GM10266 (cell line): ENCODE results near the gene C1QTNF5.
A peak's percentile ranks its signal among the peaks of the same experiment; 100 is the strongest.

ENCODE experiments used
- DNase-seq: peaks from one replicate; pipeline ENCODE4 v3.0.0; 2012; ENCODE audit errors: extremely low spot score
- CTCF ChIP-seq: IDR thresholded peaks from 2 replicates; pipeline ENCODE4 v1.5.1; 2012; ENCODE audit warnings: mild to moderate bottlenecking, low read depth; ENCODE audit not compliant: control insufficient read depth, insufficient read depth; ENCODE audit errors: missing control alignments

C1QTNF5 gene

DNA sequence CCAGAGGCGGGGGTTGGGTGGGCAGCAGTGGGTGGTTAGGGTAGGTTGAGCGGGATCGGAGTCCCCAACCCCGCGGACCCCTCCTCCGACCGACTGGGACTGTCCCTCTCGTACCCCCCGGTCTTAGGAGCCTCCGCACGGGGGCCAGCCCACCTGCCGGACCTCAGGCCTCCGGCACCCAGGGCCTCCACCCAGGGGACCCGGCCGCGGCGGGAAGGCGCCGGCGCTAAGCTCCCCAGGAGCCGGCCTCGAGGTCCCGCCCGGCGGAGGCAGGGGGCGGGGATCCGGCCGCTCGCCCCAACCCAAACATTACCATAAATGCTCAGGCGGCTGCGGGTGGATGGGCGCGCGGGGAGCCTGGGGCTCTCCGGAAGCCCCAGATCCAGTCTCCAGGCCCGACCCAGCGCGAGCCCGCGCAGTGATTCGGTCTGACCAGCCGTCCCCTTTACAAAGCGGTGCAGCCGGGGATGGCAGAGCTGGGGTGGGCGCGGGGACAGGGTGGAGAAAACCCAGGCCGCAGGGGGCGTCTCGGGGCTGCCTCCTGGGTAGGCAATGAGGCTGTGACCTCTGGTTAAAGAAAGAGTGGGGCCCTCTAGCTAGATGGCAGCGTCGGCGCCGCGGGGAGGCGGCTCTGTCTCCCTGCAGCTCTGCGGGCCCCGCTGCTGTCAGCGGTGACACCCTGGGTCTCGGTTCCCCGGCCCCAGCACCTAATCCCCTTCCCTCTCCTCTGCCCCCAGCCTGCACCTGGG, 19.7 kb downstream of the C1QTNF5 start:
- peak; percentile 89 for DNase-seq

DNA sequence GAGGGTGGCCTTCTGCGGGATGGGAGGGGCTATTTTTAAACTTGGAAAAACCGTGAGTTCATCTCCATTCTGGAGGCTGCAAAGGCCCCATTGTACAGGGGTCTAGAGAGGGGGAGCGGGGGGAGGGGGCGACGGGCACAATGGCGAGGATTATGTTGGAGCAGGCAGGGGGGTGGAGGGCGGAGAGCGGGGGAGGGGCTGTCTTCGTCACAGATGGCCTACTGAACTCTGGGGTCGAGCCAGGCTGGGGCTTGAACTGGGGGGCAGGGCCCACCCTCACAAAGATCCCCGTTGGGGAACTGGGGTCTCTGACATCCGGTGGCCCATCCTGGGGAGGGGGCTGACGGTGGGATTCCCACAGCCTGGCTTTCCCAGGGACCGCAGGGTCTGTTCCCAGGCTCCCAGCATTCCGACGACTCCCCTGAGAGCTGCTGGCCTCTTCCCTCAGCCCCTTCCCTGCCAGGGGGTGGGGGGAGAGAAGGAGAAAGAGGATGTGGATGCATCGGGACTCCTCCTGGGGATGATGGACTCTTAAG, 20.4 kb downstream of the C1QTNF5 start:
- DNase-seq: no peak

More for the DNA sequence above, 19.7 kb downstream of the C1QTNF5 start:
- no peak for TF ChIP-seq CTCF

DNA sequence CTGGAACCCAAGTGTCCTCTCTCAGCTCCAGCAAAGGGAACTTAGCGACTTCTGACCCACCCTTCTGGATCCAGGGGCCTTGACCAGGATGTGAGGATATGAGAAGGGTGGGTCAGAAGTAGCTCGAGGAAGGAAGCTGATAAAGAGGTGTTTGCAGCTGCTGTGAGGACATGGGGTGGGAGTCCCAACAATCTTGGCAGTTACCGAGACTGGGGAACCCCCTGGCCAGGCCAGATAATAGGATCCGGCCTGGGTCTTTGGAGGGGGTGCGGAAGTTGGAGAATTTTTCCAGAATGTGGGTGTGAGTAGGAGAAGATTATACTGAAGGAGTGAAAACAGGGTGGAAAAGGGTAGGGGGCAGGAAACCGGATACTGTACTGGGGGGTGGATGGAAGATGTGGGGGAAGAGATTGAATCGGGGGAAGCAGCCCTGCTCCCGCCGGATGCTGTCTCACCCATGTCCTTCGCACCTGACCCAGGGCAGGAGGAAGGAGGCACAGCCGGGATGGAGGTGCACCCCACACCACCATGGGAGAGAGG, 20.9 kb downstream of the C1QTNF5 start:
- DNase-seq: no peak
- no peak for TF ChIP-seq CTCF

More for the DNA sequence above, 20.4 kb downstream of the C1QTNF5 start:
- TF ChIP-seq CTCF: no peak

- no peak for TF ChIP-seq CTCF
- no peak for DNase-seq
Measured at GRCh38 chr11:119319136-119319699, 21.5 kb downstream of the C1QTNF5 start.

- peak; percentile 93 for DNase-seq
- no peak for TF ChIP-seq CTCF
Measured at GRCh38 chr11:119318240-119319135, 22.2 kb downstream of the C1QTNF5 start.

DNA sequence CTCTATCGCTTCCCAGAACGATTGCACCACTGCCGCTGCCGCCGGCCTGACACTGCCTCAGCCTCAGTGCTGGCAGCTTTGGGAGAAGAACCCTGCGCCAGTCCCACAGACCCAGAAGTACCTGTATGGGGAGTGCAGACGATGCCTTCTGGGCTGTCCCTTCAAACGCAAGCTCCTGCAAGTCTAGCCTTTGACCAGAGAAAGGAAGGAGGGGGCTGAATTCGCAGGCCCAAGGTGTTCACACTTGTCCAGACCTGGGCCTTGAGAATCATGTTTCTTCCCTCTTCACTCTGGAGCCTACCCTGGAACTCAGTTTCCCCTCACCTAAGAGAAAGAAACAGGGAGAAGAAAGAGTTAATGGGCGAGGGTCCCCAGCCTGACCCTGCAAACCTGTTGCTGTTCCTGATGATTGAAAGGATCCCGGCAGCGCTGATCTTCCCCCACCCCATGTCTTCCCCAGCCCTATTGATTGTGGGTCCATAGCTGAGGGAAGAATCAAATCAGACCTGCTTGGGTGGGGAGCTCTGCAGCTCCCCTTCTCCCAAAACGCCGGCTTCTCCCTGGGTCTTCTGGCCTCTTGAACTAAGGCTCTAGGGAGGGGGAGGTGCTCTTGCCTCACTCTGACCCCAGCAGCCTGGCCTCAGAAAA, 23.0 kb downstream of the C1QTNF5 start:
- no peak for TF ChIP-seq CTCF
- DNase-seq: no peak
